ENCODE data around the gene KCNG2. TPM values are rescaled to one million over a fixed set of nuclear protein-coding genes. Genes with fewer than 3 reads are reported as not detected.

KCNG2 gene
- total RNA-seq, 1 donor from 2014 or later: not detected

GRCh38 chr18:79902075-79902474, 104.3 kb downstream of the KCNG2 start:
- no peaks in the 10 kb centered on the region for H3K4me1 Mint-ChIP-seq
- H3K27ac Mint-ChIP-seq: no peak overlapping the region
- H3K4me3 Mint-ChIP-seq: no peak overlapping the region
- H3K27me3 Mint-ChIP-seq (ENCODE audit: low read depth): no peaks in the 10 kb centered on the region
- peaks cover 15% of the 10 kb centered on the region for H3K9me3 Mint-ChIP-seq
- peaks cover 52% of the 10 kb centered on the region for H3K36me3 Mint-ChIP-seq
- no peak for TF ChIP-seq CTCF (IDR thresholded peaks at IDR 0.05; ENCODE audit: unreplicated experiment)
- DNase-seq (ENCODE audit: low spot score in 2 of 2, unreplicated experiment in 2 of 2): no peak

- no peaks in the 10 kb centered on the region for H3K27me3 Mint-ChIP-seq (ENCODE audit: low read depth)
- no peaks in the 10 kb centered on the region for H3K4me1 Mint-ChIP-seq
- DNase-seq (ENCODE audit: low spot score in 2 of 2, unreplicated experiment in 2 of 2): no peak
- H3K4me3 Mint-ChIP-seq: no peak overlapping the region
- peaks cover 49% of the 10 kb centered on the region for H3K36me3 Mint-ChIP-seq
- peaks cover 10% of the 10 kb centered on the region for H3K9me3 Mint-ChIP-seq
- no peak for TF ChIP-seq CTCF (IDR thresholded peaks at IDR 0.05; ENCODE audit: unreplicated experiment)
- H3K27ac Mint-ChIP-seq: no peak overlapping the region
Measured at GRCh38 chr18:79902640-79903039, 104.9 kb downstream of the KCNG2 start.

- no peaks in the 10 kb centered on the region for H3K27me3 Mint-ChIP-seq (ENCODE audit: low read depth)
- H3K36me3 Mint-ChIP-seq: peaks cover 50% of the 10 kb centered on the region
- H3K4me1 Mint-ChIP-seq: no peaks in the 10 kb centered on the region
- TF ChIP-seq CTCF (IDR thresholded peaks at IDR 0.05; ENCODE audit: unreplicated experiment): no peak
- no peak overlapping the region for H3K4me3 Mint-ChIP-seq
- H3K27ac Mint-ChIP-seq: no peak overlapping the region
- DNase-seq (ENCODE audit: low spot score in 2 of 2, unreplicated experiment in 2 of 2): no peak
- peaks cover 10% of the 10 kb centered on the region for H3K9me3 Mint-ChIP-seq
Measured at GRCh38 chr18:79903071-79903635, 105.4 kb downstream of the KCNG2 start.

DNA sequence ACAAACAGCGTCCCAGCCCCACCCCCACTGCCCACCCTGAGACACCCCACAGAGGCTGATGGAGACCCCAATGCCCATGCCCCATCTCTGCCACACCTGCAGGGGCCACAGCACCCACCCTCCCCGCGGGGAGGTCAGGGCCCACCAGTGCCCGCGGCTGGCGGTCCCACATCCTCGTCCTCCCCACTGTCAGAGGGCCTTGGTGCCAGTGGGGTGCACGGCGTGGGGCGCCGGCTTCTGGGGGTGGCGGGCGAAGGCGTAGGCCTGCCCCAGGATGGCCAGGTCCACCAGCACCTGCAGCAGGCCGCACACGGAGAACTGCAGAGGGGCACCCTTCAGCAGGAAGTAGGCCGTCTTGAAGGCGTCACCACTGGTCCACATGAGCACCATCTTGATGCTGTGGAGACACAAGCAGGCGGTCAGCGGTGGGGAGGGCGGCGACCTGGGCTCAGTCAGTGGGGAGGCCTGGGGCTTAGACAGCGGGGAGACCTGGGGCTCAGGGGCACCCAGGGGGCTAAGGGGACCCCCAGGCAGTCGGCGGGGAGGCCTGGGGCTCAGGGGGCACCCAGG, 106.1 kb downstream of the KCNG2 start:
- Mint-ChIP-seq H3K36me3 (peaks cover 54% of the 10 kb centered on the region), H3K27ac (no peak overlapping the region)

DNA sequence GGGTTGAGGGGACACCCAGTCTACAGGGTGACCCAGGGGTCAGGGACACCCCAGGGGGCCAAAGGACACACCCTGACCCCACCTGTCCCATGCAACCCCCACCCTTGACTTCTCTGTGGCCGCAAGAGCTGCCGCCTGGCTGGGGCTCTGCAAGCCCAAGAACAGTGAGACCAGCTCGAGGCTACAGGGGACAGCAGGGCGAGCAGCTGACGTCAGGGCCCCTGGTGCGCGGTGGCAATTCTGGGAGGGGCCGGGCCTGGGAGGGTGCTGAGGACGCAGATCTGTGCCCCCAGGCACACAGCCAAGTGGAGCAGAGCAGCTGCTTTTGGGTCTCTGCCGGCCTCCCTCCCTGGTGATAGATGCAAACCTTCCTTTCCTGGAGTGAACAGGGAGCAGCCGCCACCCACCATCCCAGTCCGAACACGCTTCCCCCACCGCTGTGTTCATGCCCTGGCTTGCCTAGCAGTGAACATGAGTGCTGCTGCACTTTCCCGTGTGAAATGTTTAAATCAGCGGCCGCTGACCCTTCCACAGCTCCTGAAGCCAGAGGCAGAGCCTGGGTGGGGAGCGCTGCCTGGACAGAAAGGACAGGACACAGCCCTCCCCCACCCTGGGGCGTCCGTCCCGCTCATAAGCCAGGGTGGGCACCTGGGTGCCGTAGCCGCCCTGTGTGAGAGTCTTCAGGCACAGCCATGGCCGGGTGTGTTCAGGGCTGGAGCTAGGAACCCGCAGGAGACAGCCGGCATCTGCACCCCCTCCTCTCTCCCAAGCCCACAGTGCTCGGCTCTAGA, 106.8 kb downstream of the KCNG2 start:
- Mint-ChIP-seq H3K27me3 (ENCODE audit: low read depth) (no peaks in the 10 kb centered on the region), H3K4me3 (no peak overlapping the region), H3K36me3 (peaks cover 60% of the 10 kb centered on the region), H3K27ac (no peak overlapping the region), H3K4me1 (no peaks in the 10 kb centered on the region), H3K9me3 (peaks cover 21% of the 10 kb centered on the region)
- DNase-seq (ENCODE audit: low spot score in 2 of 2, unreplicated experiment in 2 of 2): no peak
- TF ChIP-seq CTCF (IDR thresholded peaks at IDR 0.05; ENCODE audit: unreplicated experiment): no peak

More for the DNA sequence above, 106.1 kb downstream of the KCNG2 start:
- Mint-ChIP-seq H3K4me1 (no peaks in the 10 kb centered on the region), H3K4me3 (no peak overlapping the region), H3K9me3 (peaks cover 18% of the 10 kb centered on the region), H3K27me3 (ENCODE audit: low read depth) (no peaks in the 10 kb centered on the region)
- TF ChIP-seq CTCF (IDR thresholded peaks at IDR 0.05; ENCODE audit: unreplicated experiment): no peak
- no peak for DNase-seq (ENCODE audit: low spot score in 2 of 2, unreplicated experiment in 2 of 2)

Measured in mesothelial cell of epicardium (in vitro differentiated cells).